A549 (cell line): ENCODE measurements around the gene TMEM86B. TPM values are rescaled to one million over a fixed set of nuclear protein-coding genes. Genes with fewer than 3 reads are reported as not detected.

ENCODE experiments used
- ATAC-seq, 2 experiments: fragments of 200-7000 bp in 1 of 2; fragments of >200 bp in 1 of 2; cut with Nextera tagmentation in 1 of 2; cut with Tn5 transposase in 1 of 2; 3 replicates each; pipeline versions ENCODE4 v1.8.0 to v1.9.1; 2018 to 2020; ENCODE audit warnings: mild to moderate bottlenecking in 1 of 2, moderate library complexity in 1 of 2
- CTCF ChIA-PET: fragments of 300-600 bp; sonication (Branson Sonifier 250); formaldehyde crosslinking; extraction: SDS; loops from one replicate; lab custom pipeline; 2021; ENCODE audit warnings: antibody characterized with exemption, inconsistent platforms; lab: Yijun Ruan, JAX
- POLR2A ChIA-PET: fragments of 350-600 bp; formaldehyde crosslinking; extraction: SDS; loops from one replicate; lab custom pipeline; 2021; ENCODE audit warnings: antibody characterized with exemption, inconsistent platforms; lab: Yijun Ruan, JAX
- DNase-seq, 2 experiments: peaks; one replicate each; pipeline versions ENCODE4 v3.0.0 to v3.0.0-alpha.2; 2011 to 2016; ENCODE audit warnings: low read depth in 1 of 2, low spot score in 1 of 2
- FAIRE-seq: peaks from 2 replicates; lab custom pipeline; 2011; peaks lifted over from hg19 to GRCh38; lab: Jason Lieb, UNC
- H3K27ac ChIP-seq, 2 experiments: fragments of >200 bp; sonication (Bioruptor Twin); formaldehyde crosslinking; 3 replicates each; pipeline ENCODE4 v1.5.1; 2016 to 2017
- H3K4me1 ChIP-seq: fragments of >200 bp; sonication (Bioruptor Twin); formaldehyde crosslinking; 3 replicates; pipeline ENCODE4 v1.6.1; 2016
- H3K4me2 ChIP-seq: fragments of >200 bp; sonication (Bioruptor Twin); formaldehyde crosslinking; 3 replicates; pipeline ENCODE4 v1.6.1; 2016
- H3K4me3 ChIP-seq: fragments of >200 bp; sonication (Bioruptor Twin); formaldehyde crosslinking; 3 replicates; pipeline ENCODE4 v1.5.1; 2016
- H3K9me3 ChIP-seq: fragments of >200 bp; sonication (Bioruptor Twin); formaldehyde crosslinking; 3 replicates; pipeline ENCODE4 v1.6.1; 2016
- BCL3 ChIP-seq: fragments of >200 bp; sonication (Bioruptor Twin); formaldehyde crosslinking; IDR thresholded peaks from 3 replicates; pipeline ENCODE4 v1.6.1; 2016
- CBX2 ChIP-seq: fragments of 200-600 bp; sonication (generic); IDR thresholded peaks from 2 replicates; pipeline ENCODE4 v1.6.1; 2016; ENCODE audit warnings: low read depth, mild to moderate bottlenecking, borderline replicate concordance
- CEBPB ChIP-seq, 2 experiments: fragments of >200 bp in 1 of 2; sonication (Bioruptor Twin) in 1 of 2; formaldehyde crosslinking in 1 of 2; IDR thresholded peaks; 2 replicates each; pipeline ENCODE4 v1.6.1; 2012 to 2016
- CHD4 ChIP-seq: fragments of 200-600 bp; sonication (generic); IDR thresholded peaks from 2 replicates; pipeline ENCODE4 v1.6.1; 2016; ENCODE audit warnings: antibody characterized with exemption, mild to moderate bottlenecking, borderline replicate concordance
- EHF ChIP-seq: fragments of 250-450 bp; sonication (Bioruptor Pico); IDR thresholded peaks from 2 replicates; pipeline ENCODE4 v1.5.0; 2020; ENCODE audit warnings: mild to moderate bottlenecking
- HOXB13 ChIP-seq: fragments of 250-450 bp; sonication (Bioruptor Pico); IDR thresholded peaks from 2 replicates; pipeline ENCODE4 v1.5.0; 2020; ENCODE audit warnings: low read depth, mild to moderate bottlenecking, moderate library complexity
- JUN ChIP-seq, 2 experiments: fragments of >200 bp; sonication (Bioruptor Twin); formaldehyde crosslinking; IDR thresholded peaks; 2 replicates in 1 of 2; 3 replicates in 1 of 2; pipeline ENCODE4 v1.6.1; 2016 to 2017
- MAFK ChIP-seq: fragments of 450-650 bp; IDR thresholded peaks from 2 replicates; pipeline ENCODE4 v1.6.1; 2014; ENCODE audit not compliant: partially characterized antibody
- MAZ ChIP-seq: fragments of 150-350 bp; IDR thresholded peaks from 2 replicates; pipeline ENCODE4 v1.6.1; 2014; ENCODE audit warnings: antibody characterized with exemption, low read depth, low read length, borderline replicate concordance
- MYC ChIP-seq: IDR thresholded peaks from 2 replicates; pipeline ENCODE4 v1.6.1; 2012; ENCODE audit warnings: mild to moderate bottlenecking, inconsistent platforms, low read length, improper control_type of control experiment, borderline replicate concordance
- RARB ChIP-seq: fragments of 250-450 bp; sonication (Bioruptor Pico); IDR thresholded peaks from 2 replicates; pipeline ENCODE4 v1.8.0; 2021; ENCODE audit warnings: mild to moderate bottlenecking, moderate library complexity
- RCOR1 ChIP-seq: fragments of 150-350 bp; IDR thresholded peaks from 2 replicates; pipeline ENCODE4 v1.6.1; 2014; ENCODE audit warnings: antibody characterized with exemption, low read length, low read depth
- RNF2 ChIP-seq: fragments of 200-600 bp; sonication (generic); IDR thresholded peaks from 2 replicates; pipeline ENCODE4 v1.6.1; 2016; ENCODE audit warnings: low read depth, mild to moderate bottlenecking, antibody characterized with exemption, moderate library complexity, borderline replicate concordance
- TFCP2L1 ChIP-seq: fragments of 250-450 bp; sonication (Bioruptor Pico); IDR thresholded peaks from 2 replicates; pipeline ENCODE4 v1.5.0; 2021; ENCODE audit warnings: mild to moderate bottlenecking
- TP53 ChIP-seq: fragments of 250-450 bp; sonication (Bioruptor Pico); IDR thresholded peaks from 2 replicates; pipeline ENCODE4 v1.5.0; 2021; ENCODE audit warnings: mild to moderate bottlenecking, moderate library complexity
- ZC3H11A ChIP-seq: fragments of 450-650 bp; IDR thresholded peaks from 2 replicates; pipeline ENCODE4 v1.6.1; 2014; ENCODE audit warnings: antibody characterized with exemption, mild to moderate bottlenecking
- ZFP36 ChIP-seq: fragments of 450-650 bp; IDR thresholded peaks from 2 replicates; pipeline ENCODE4 v1.6.1; 2014; ENCODE audit warnings: borderline replicate concordance; ENCODE audit not compliant: partially characterized antibody
- WGBS: methylation state at CpG from one replicate; pipeline ENCODE4 v1.1.6; 2017; ENCODE audit errors: missing lambda C conversion rate; 5-methylcytosine and 5-hydroxymethylcytosine counted together
- polyA plus RNA-seq, 4 experiments: library from polyadenylated mRNA; depleted of rRNA in 3 of 4; stranded (reverse); fragments of >200 nt; fragmentation: RNase III in 1 of 4; extraction: RNeasy Plus Mini Kit Qiagen cat#74134 plus additional on column Dnase treatment in 1 of 4; gene quantifications; 2 replicates in 3 of 4; 3 replicates in 1 of 4; pipeline ENCODE4 v1.2.3, GENCODE V29; 2011 to 2017
- TF ChIP-seq, protein P1 (sequence below): fragments of 200-600 bp; sonication (generic); IDR thresholded peaks from 2 replicates; pipeline ENCODE4 v1.6.1; 2016; ENCODE audit warnings: antibody characterized with exemption, mild to moderate bottlenecking, moderate library complexity
- TF ChIP-seq, protein P2 (sequence below): IDR thresholded peaks from 2 replicates; pipeline ENCODE4 v1.6.1; 2012

TMEM86B gene
- polyA plus RNA-seq, 2 of the 4 experiments (the other 2 are of a cell fraction) = 1.6 to 3.4 TPM

DNA sequence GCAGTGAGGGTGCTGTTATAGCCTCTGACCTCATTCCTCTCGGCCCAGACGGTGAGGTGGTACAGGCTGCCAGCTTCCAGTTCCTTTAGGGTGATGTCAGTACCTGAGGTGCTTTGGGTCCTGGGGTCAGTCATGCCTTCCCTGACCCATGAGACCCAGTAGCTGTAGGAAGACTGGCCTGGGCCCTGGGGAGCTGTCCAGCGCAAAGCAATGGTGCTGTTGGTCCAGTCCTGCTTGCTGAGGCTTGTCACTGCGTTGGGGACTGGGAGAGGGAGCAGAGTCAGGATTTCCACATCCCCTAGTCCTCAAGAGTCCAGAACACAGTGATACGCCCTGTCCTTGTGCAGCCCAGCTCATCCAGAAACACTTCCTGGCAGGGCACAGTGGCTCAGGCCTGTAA, 29.9 kb downstream of the TMEM86B start:
- POLR2A ChIA-PET = interaction anchor here (0.6 kb wide), 1 partner anchor 12 kb away, joined by 4 read pairs; no protein-coding TSS in a partner anchor

GRCh38 chr19:55197528-55197927, 31.0 kb downstream of the TMEM86B start:
- H3K4me1 ChIP-seq = no peaks in the 10 kb centered on the region

More for the DNA sequence above, 29.9 kb downstream of the TMEM86B start:
- H3K4me3 ChIP-seq = no peak overlapping the region
- DNase-seq (no peak), FAIRE-seq (no peak), ATAC-seq (peak in 1 of 2 experiments; percentile 19; a peak in 2 of 6 replicates)
- WGBS = 70% methylated on average over 4 of the region's 5 CpGs
- H3K9me3 ChIP-seq = no peaks in the 10 kb centered on the region
- CTCF ChIA-PET = interaction anchor here (0.7 to 2.8 kb wide), 10 partner anchors 8 to 220 kb away, joined by 3 to 13 read pairs (median 4); partner anchors contain the start of genes DNAAF3, PPP6R1 and TMEM238
- H3K27ac ChIP-seq = no peak overlapping the region
- H3K4me1 ChIP-seq = no peaks in the 10 kb centered on the region
- H3K4me2 ChIP-seq = no peak overlapping the region
- TF ChIP-seq CBX2 (no peak), MYC (no peak), JUN (IDR thresholded peaks at IDR 0.05) (no peak), ZFP36 (no peak), MAFK (no peak)
- TF ChIP-seq, protein P1, sequence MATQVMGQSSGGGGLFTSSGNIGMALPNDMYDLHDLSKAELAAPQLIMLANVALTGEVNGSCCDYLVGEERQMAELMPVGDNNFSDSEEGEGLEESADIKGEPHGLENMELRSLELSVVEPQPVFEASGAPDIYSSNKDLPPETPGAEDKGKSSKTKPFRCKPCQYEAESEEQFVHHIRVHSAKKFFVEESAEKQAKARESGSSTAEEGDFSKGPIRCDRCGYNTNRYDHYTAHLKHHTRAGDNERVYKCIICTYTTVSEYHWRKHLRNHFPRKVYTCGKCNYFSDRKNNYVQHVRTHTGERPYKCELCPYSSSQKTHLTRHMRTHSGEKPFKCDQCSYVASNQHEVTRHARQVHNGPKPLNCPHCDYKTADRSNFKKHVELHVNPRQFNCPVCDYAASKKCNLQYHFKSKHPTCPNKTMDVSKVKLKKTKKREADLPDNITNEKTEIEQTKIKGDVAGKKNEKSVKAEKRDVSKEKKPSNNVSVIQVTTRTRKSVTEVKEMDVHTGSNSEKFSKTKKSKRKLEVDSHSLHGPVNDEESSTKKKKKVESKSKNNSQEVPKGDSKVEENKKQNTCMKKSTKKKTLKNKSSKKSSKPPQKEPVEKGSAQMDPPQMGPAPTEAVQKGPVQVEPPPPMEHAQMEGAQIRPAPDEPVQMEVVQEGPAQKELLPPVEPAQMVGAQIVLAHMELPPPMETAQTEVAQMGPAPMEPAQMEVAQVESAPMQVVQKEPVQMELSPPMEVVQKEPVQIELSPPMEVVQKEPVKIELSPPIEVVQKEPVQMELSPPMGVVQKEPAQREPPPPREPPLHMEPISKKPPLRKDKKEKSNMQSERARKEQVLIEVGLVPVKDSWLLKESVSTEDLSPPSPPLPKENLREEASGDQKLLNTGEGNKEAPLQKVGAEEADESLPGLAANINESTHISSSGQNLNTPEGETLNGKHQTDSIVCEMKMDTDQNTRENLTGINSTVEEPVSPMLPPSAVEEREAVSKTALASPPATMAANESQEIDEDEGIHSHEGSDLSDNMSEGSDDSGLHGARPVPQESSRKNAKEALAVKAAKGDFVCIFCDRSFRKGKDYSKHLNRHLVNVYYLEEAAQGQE = peak; percentile 69
- TF ChIP-seq, all 56 proteins: peak for 1

DNA sequence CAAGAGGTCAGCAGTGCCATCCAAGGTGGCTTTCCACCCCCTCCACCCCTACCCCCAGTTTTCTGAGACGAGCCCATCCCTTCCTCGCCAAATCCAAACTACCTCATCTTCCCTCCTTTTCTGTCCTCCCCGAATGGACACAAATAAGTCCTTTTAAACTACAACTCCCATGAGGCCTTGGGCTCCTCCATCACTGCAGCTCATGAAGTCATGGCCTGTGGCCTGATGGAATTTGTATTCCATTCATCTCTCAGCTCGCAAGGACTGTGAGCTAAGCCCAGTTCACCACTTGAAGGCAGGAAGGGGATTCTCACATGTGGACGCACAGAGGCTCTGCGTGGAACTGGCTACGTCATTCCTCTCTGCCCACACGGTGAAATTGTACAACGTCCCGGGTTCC, 31.8 kb downstream of the TMEM86B start:
- no peak for TF ChIP-seq RNF2
- no peak for TF ChIP-seq ZFP36
- TF ChIP-seq, all 56 proteins: peak for 0
- DNase-seq (peak in 1 of 2 experiments; percentile 64), ATAC-seq (peak; percentile 46 to 73; a peak in 4 of 6 replicates)

More at GRCh38 chr19:55197528-55197927, 31.0 kb downstream of the TMEM86B start:
- H3K9me3 ChIP-seq = no peaks in the 10 kb centered on the region
- CTCF ChIA-PET = interaction anchor here (0.7 to 2.8 kb wide), 8 partner anchors 9 to 221 kb away, joined by 3 to 13 read pairs (median 6); no protein-coding TSS in a partner anchor
- 55% methylated on average over 4 of the region's 4 CpGs for WGBS
- H3K27ac ChIP-seq = no peak overlapping the region
- POLR2A ChIA-PET = interaction anchor here (0.7 kb wide), 1 partner anchor 9 kb away, joined by 3 read pairs; no protein-coding TSS in a partner anchor
- TF ChIP-seq EHF (CRISPR knock-in tag) (no peak), HOXB13 (no peak), RCOR1 (no peak), MAZ (no peak), BCL3 (no peak), ZC3H11A (no peak), RARB (CRISPR knock-in tag) (no peak), CEBPB (IDR thresholded peaks at IDR 0.05) (no peak), TFCP2L1 (CRISPR knock-in tag) (no peak), CBX2 (no peak), JUN (IDR thresholded peaks at IDR 0.05) (no peak), TP53 (CRISPR knock-in tag) (no peak), CHD4 (no peak), MAFK (no peak)
- TF ChIP-seq, protein P2, sequence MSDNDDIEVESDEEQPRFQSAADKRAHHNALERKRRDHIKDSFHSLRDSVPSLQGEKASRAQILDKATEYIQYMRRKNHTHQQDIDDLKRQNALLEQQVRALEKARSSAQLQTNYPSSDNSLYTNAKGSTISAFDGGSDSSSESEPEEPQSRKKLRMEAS = no peak
- no peak overlapping the region for H3K4me2 ChIP-seq
- no peak overlapping the region for H3K4me3 ChIP-seq
- ATAC-seq = peak; percentile 68 to 78
- no peak for FAIRE-seq
- DNase-seq = peak in 1 of 2 experiments; percentile 63

More for the DNA sequence above, 31.8 kb downstream of the TMEM86B start:
- CTCF ChIA-PET = interaction anchor here (0.7 to 2.5 kb wide), 5 partner anchors 10 to 104 kb away, joined by 3 to 10 read pairs (median 5); no protein-coding TSS in a partner anchor
- Histone ChIP-seq H3K27ac (no peak overlapping the region), H3K4me1 (no peaks in the 10 kb centered on the region), H3K4me3 (no peak overlapping the region), H3K9me3 (no peaks in the 10 kb centered on the region), H3K4me2 (no peak overlapping the region)
- POLR2A ChIA-PET = interaction anchor here (1.0 kb wide), 1 partner anchor 14 kb away, joined by 5 read pairs; no protein-coding TSS in a partner anchor
- WGBS = 88% methylated on average over 10 of the region's 10 CpGs
- no peak for FAIRE-seq
